Liver (tissue), 3 donors: ENCODE results near the gene TRMT5.

Experiments
- ATF3 ChIP-seq: IDR thresholded peaks from 2 replicates; pipeline ENCODE4 v1.6.1; 2016; ENCODE audit warnings: antibody characterized with exemption
- CTCF ChIP-seq: fragments of 150-350 bp; IDR thresholded peaks from 2 replicates; pipeline ENCODE4 v1.5.1; 2017; ENCODE audit warnings: improper control_type of control experiment, low read depth, low read length; ENCODE audit not compliant: missing input control
- EGR1 ChIP-seq, 2 donors: IDR thresholded peaks; 2 replicates each; pipeline ENCODE4 v1.6.1; 2016 to 2018; ENCODE audit warnings: antibody characterized with exemption in 2 of 2, low read depth in 2 of 2
- MAX ChIP-seq: IDR thresholded peaks from 2 replicates; pipeline ENCODE4 v1.6.1; 2016; ENCODE audit warnings: antibody characterized with exemption
- REST ChIP-seq: IDR thresholded peaks from 2 replicates; pipeline ENCODE4 v1.6.1; 2016; ENCODE audit warnings: antibody characterized with exemption, mild to moderate bottlenecking
- TAF1 ChIP-seq: conservative IDR thresholded peaks from 2 replicates; pipeline ENCODE4 v1.6.1; 2016; ENCODE audit warnings: antibody characterized with exemption, mild to moderate bottlenecking
- ZBTB33 ChIP-seq: IDR thresholded peaks from 2 replicates; pipeline ENCODE4 v1.6.1; 2016; ENCODE audit warnings: antibody characterized with exemption
- donor health status: healthy.
- donor health status: healthy.

GRCh38 chr14:60925286-60925685, 55.6 kb downstream of the TRMT5 start:
- TF ChIP-seq MAX (no peak), CTCF (no peak), TAF1 (no peak), ATF3 (no peak), REST (no peak), EGR1 (IDR thresholded peaks at IDR 0.05; ENCODE audit: low read depth in 2 of 2) (no peak), ZBTB33 (no peak)
